Neural cell (in vitro differentiated cells): ENCODE results near the gene SLC23A1. TPM values are rescaled to one million over a fixed set of nuclear protein-coding genes. Genes with fewer than 3 reads are reported as not detected.

Experiments
- H2AFZ ChIP-seq: fragments of 200-600, 300-800 bp; sonication (generic), shearing (Covaris generic); 2 replicates; pipeline ENCODE4 v1.6.0; 2014; ENCODE audit warnings: low read depth, mild to moderate bottlenecking, antibody characterized with exemption, low read length, moderate library complexity
- H3F3A ChIP-seq: fragments of 200-600 bp; shearing (Covaris generic); 2 replicates; pipeline ENCODE4 v1.6.1; 2016; ENCODE audit warnings: mild to moderate bottlenecking, moderate library complexity, mixed read lengths, antibody characterized with exemption, low read length; ENCODE audit not compliant: insufficient read depth, poor library complexity, severe bottlenecking
- H3K27ac ChIP-seq: fragments of 200-600, 300-800 bp; sonication (generic), shearing (Covaris generic); 2 replicates; pipeline ENCODE4 v1.5.1; 2014; ENCODE audit warnings: mild to moderate bottlenecking, low read length, moderate library complexity
- H3K27me3 ChIP-seq: fragments of 300-800, 200-600 bp; sonication (generic), shearing (Covaris generic); 2 replicates; pipeline ENCODE4 v1.6.0; 2014; ENCODE audit warnings: mild to moderate bottlenecking, low read depth, low read length, moderate library complexity; ENCODE audit not compliant: insufficient read depth
- H3K36me3 ChIP-seq: fragments of 300-800, 200-600 bp; sonication (generic), shearing (Covaris generic); 2 replicates; pipeline ENCODE4 v1.5.1; 2014; ENCODE audit warnings: mild to moderate bottlenecking, antibody characterized with exemption, low read length, moderate library complexity; ENCODE audit not compliant: insufficient read depth
- H3K4me2 ChIP-seq: fragments of 300-800, 200-600 bp; sonication (generic), shearing (Covaris generic); 2 replicates; pipeline ENCODE4 v1.6.0; 2014; ENCODE audit warnings: mild to moderate bottlenecking, low read length
- H3K4me3 ChIP-seq: fragments of 300-800, 200-600 bp; sonication (generic), shearing (Covaris generic); 2 replicates; pipeline ENCODE4 v1.5.1; 2014; ENCODE audit warnings: mild to moderate bottlenecking, low read length, moderate library complexity
- H3K79me2 ChIP-seq: fragments of 200-600 bp; shearing (Covaris generic); replicated peaks from 2 replicates; pipeline ENCODE4 v1.6.0; 2014; ENCODE audit warnings: mild to moderate bottlenecking, low read length, moderate library complexity; ENCODE audit not compliant: insufficient read depth
- H3K9ac ChIP-seq: fragments of 300-800, 200-600 bp; sonication (generic), shearing (Covaris generic); 2 replicates; pipeline ENCODE4 v1.6.1; 2016; ENCODE audit warnings: mild to moderate bottlenecking, low read length, mixed read lengths
- H3K9me2 ChIP-seq: fragments of 200-600 bp; shearing (Covaris generic); 2 replicates; pipeline ENCODE4 v1.6.1; 2016; ENCODE audit warnings: mild to moderate bottlenecking, low read length, mixed read lengths; ENCODE audit not compliant: insufficient read depth
- H3K9me3 ChIP-seq: fragments of 200-600, 300-800 bp; sonication (generic), shearing (Covaris generic); 2 replicates; pipeline ENCODE4 v1.6.1; 2016; ENCODE audit warnings: mild to moderate bottlenecking, mixed run types, low read length, moderate library complexity, mixed read lengths
- H4K20me1 ChIP-seq: fragments of 200-600 bp; shearing (Covaris generic); 2 replicates; pipeline ENCODE4 v1.6.1; 2016; ENCODE audit warnings: mild to moderate bottlenecking, mixed run types; ENCODE audit not compliant: insufficient read depth
- EP300 ChIP-seq: fragments of 450-650 bp; conservative IDR thresholded peaks from 2 replicates; pipeline ENCODE4 v1.6.1; 2014; ENCODE audit warnings: antibody characterized with exemption, mild to moderate bottlenecking, moderate library complexity; ENCODE audit not compliant: poor library complexity, severe bottlenecking
- EZH2 ChIP-seq: fragments of 200-600, 300-800 bp; shearing (Covaris generic), sonication (generic); IDR thresholded peaks from 2 replicates; pipeline ENCODE4 v1.6.1; 2014; ENCODE audit warnings: antibody characterized with exemption, low read length, borderline replicate concordance, mild to moderate bottlenecking; ENCODE audit not compliant: insufficient read depth, poor library complexity, severe bottlenecking
- MXI1 ChIP-seq: fragments of 450-650 bp; conservative IDR thresholded peaks from 2 replicates; pipeline ENCODE4 v1.6.1; 2014; ENCODE audit warnings: antibody characterized with exemption, mild to moderate bottlenecking; ENCODE audit not compliant: poor library complexity, severe bottlenecking
- POLR2AphosphoS5 ChIP-seq: IDR thresholded peaks from 2 replicates; pipeline ENCODE4 v1.6.1; 2012
- RAD21 ChIP-seq: fragments of 450-650 bp; conservative IDR thresholded peaks from 2 replicates; pipeline ENCODE4 v1.6.1; 2014; ENCODE audit warnings: antibody characterized with exemption, mild to moderate bottlenecking, moderate library complexity
- SMC3 ChIP-seq: fragments of 450-650 bp; conservative IDR thresholded peaks from 2 replicates; pipeline ENCODE4 v1.6.1; 2014; ENCODE audit warnings: antibody characterized with exemption, mild to moderate bottlenecking, moderate library complexity; ENCODE audit not compliant: poor library complexity
- TAF1 ChIP-seq: IDR thresholded peaks from 2 replicates; pipeline ENCODE4 v1.6.1; 2012; ENCODE audit warnings: low read depth
- polyA plus RNA-seq: library from polyadenylated mRNA; depleted of rRNA; stranded (reverse); fragments of >200 nt; gene quantifications from 2 replicates; pipeline ENCODE4 v1.2.3, GENCODE V29; 2014
- TF ChIP-seq, protein P1 (sequence below): IDR thresholded peaks from 2 replicates; pipeline ENCODE4 v1.6.1; 2012; ENCODE audit warnings: borderline replicate concordance
- TF ChIP-seq, protein P2 (sequence below): fragments of 450-650 bp; IDR thresholded peaks from 2 replicates; pipeline ENCODE4 v1.5.1; 2014; ENCODE audit warnings: antibody characterized with exemption, mild to moderate bottlenecking, moderate library complexity; ENCODE audit not compliant: poor library complexity, severe bottlenecking

The SLC23A1 gene
- polyA plus RNA-seq, 1 donor from 2014 or later = not detected

DNA sequence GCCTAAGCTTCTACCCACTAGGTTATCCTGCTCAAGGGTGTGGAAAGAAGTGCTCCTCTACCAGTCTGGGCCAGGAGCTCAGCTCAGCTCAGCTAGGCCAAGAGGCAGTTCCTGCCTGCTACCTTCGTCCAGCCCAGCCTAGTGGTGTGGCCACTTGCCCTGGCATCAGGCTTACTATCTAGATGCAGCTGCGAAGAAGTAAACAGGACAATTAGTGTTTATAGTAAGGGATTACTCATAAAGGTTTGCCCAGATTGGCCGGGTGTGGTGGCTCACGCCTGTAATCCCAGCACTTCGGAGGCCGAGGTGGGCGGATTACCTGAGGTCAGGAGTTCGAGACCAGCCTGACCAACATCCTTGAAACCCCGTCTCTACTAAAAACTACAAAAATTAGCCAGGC, 33.6 kb upstream of the SLC23A1 start:
- TF ChIP-seq, protein P1, sequence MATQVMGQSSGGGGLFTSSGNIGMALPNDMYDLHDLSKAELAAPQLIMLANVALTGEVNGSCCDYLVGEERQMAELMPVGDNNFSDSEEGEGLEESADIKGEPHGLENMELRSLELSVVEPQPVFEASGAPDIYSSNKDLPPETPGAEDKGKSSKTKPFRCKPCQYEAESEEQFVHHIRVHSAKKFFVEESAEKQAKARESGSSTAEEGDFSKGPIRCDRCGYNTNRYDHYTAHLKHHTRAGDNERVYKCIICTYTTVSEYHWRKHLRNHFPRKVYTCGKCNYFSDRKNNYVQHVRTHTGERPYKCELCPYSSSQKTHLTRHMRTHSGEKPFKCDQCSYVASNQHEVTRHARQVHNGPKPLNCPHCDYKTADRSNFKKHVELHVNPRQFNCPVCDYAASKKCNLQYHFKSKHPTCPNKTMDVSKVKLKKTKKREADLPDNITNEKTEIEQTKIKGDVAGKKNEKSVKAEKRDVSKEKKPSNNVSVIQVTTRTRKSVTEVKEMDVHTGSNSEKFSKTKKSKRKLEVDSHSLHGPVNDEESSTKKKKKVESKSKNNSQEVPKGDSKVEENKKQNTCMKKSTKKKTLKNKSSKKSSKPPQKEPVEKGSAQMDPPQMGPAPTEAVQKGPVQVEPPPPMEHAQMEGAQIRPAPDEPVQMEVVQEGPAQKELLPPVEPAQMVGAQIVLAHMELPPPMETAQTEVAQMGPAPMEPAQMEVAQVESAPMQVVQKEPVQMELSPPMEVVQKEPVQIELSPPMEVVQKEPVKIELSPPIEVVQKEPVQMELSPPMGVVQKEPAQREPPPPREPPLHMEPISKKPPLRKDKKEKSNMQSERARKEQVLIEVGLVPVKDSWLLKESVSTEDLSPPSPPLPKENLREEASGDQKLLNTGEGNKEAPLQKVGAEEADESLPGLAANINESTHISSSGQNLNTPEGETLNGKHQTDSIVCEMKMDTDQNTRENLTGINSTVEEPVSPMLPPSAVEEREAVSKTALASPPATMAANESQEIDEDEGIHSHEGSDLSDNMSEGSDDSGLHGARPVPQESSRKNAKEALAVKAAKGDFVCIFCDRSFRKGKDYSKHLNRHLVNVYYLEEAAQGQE = no peak
- TF ChIP-seq POLR2AphosphoS5 (no peak), EZH2 (no peak), MXI1 (no peak), SMC3 (no peak), RAD21 (no peak), TAF1 (no peak), EP300 (no peak)
- TF ChIP-seq, protein P2, sequence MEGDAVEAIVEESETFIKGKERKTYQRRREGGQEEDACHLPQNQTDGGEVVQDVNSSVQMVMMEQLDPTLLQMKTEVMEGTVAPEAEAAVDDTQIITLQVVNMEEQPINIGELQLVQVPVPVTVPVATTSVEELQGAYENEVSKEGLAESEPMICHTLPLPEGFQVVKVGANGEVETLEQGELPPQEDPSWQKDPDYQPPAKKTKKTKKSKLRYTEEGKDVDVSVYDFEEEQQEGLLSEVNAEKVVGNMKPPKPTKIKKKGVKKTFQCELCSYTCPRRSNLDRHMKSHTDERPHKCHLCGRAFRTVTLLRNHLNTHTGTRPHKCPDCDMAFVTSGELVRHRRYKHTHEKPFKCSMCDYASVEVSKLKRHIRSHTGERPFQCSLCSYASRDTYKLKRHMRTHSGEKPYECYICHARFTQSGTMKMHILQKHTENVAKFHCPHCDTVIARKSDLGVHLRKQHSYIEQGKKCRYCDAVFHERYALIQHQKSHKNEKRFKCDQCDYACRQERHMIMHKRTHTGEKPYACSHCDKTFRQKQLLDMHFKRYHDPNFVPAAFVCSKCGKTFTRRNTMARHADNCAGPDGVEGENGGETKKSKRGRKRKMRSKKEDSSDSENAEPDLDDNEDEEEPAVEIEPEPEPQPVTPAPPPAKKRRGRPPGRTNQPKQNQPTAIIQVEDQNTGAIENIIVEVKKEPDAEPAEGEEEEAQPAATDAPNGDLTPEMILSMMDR = no peak
- no peaks in the 10 kb centered on the region for H3F3A ChIP-seq
- no peak overlapping the region for H3K27ac ChIP-seq
- peaks cover 4% of the 10 kb centered on the region for H3K36me3 ChIP-seq
- H3K9ac ChIP-seq = no peak overlapping the region
- no peaks in the 10 kb centered on the region for H3K9me2 ChIP-seq
- H3K79me2 ChIP-seq = no peaks in the 10 kb centered on the region
- no peaks in the 10 kb centered on the region for H3K9me3 ChIP-seq
- H3K27me3 ChIP-seq = no peaks in the 10 kb centered on the region
- H2AFZ ChIP-seq = no peak overlapping the region
- H4K20me1 ChIP-seq = no peaks in the 10 kb centered on the region
- H3K4me2 ChIP-seq = no peak overlapping the region
- no peak overlapping the region for H3K4me3 ChIP-seq

DNA sequence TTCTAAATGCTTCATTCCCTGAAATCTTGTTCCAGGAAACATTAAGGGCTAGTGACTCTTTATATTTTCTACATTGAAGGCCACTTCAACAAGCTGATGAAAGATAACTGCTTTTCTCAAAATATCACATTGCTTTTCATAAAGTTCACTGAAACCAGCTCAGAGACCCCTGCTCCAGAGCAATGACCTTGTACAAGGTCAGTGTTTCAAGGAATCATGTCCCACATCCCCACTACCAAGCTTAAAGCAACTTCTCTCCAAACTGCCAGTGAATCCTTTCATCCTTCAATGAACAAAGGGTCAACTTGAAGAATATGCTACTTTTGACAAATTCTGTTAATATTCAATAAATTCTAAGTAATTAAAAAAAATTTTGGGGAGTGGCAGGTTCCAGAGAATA, 32.8 kb upstream of the SLC23A1 start:
- H3F3A ChIP-seq = no peaks in the 10 kb centered on the region
- H3K79me2 ChIP-seq = no peaks in the 10 kb centered on the region
- TF ChIP-seq EZH2 (no peak), SMC3 (no peak), EP300 (no peak)
- TF ChIP-seq, protein P1 = no peak
- TF ChIP-seq, protein P2 = no peak
- H4K20me1 ChIP-seq = no peaks in the 10 kb centered on the region
- no peak overlapping the region for H2AFZ ChIP-seq
- H3K27me3 ChIP-seq = no peaks in the 10 kb centered on the region
- no peaks in the 10 kb centered on the region for H3K9me3 ChIP-seq
- H3K4me3 ChIP-seq = no peak overlapping the region
- H3K9me2 ChIP-seq = no peaks in the 10 kb centered on the region
- no peak overlapping the region for H3K27ac ChIP-seq
- H3K9ac ChIP-seq = no peak overlapping the region
- H3K36me3 ChIP-seq = peaks cover 4% of the 10 kb centered on the region
- H3K4me2 ChIP-seq = no peak overlapping the region
